DOHH2 (cell line): ENCODE data around the gene KCNMA1.

Experiments
- CTCF ChIP-seq: fragments of 200-600 bp; sonication (generic); IDR thresholded peaks from one replicate; pipeline ENCODE4 v1.5.1; 2014; ENCODE audit warnings: antibody characterized with exemption, mild to moderate bottlenecking, low read depth, low read length; ENCODE audit not compliant: poor library complexity, severe bottlenecking
- EZH2phosphoT487 ChIP-seq: fragments of 200-600 bp; sonication (generic); IDR thresholded peaks from 2 replicates; pipeline ENCODE4 v1.6.1; 2017; ENCODE audit warnings: borderline replicate concordance, mild to moderate bottlenecking, antibody characterized with exemption, low read length, moderate library complexity, mixed read lengths

- TF ChIP-seq CTCF, result no peak
- TF ChIP-seq EZH2phosphoT487, result no peak
Observed at GRCh38 chr10:77504873-77505257, 132.7 kb downstream of the KCNMA1 start.
